ENCODE measurements around the gene CD9.

Gene CD9

GRCh38 chr12:6214633-6215032 lies 14.4 kb downstream of the CD9 start:
- in situ Hi-C loops (cut with HindIII; ENCODE audit: low sequenced_read_pairs), result no loop called here
- TF ChIP-seq CTCF (IDR thresholded peaks at IDR 0.05; ENCODE audit: low read depth, low read length, missing control alignments), result no peak
- no peak overlapping the region for H3K4me3 ChIP-seq (ENCODE audit: low read depth, low read length)
- DNase-seq (ENCODE audit: low read depth), result no peak

- H3K4me3 ChIP-seq (ENCODE audit: low read depth, low read length), result no peak overlapping the region
- DNase-seq (ENCODE audit: low read depth), result no peak
- TF ChIP-seq CTCF (IDR thresholded peaks at IDR 0.05; ENCODE audit: low read depth, low read length, missing control alignments), result no peak
- in situ Hi-C loops (cut with HindIII; ENCODE audit: low sequenced_read_pairs), result no loop called here
Observed at GRCh38 chr12:6215120-6215807, 15.1 kb downstream of the CD9 start.

GRCh38 chr12:6215932-6216494 lies 15.8 kb downstream of the CD9 start:
- no peak for TF ChIP-seq CTCF (IDR thresholded peaks at IDR 0.05; ENCODE audit: low read depth, low read length, missing control alignments)
- DNase-seq (ENCODE audit: low read depth), result peak; percentile 69
- no peak overlapping the region for H3K4me3 ChIP-seq (ENCODE audit: low read depth, low read length)
- in situ Hi-C loops (cut with HindIII; ENCODE audit: low sequenced_read_pairs), result no loop called here

- H3K4me3 ChIP-seq (ENCODE audit: low read depth, low read length), result no peak overlapping the region
- in situ Hi-C loops (cut with HindIII; ENCODE audit: low sequenced_read_pairs), result no loop called here
- no peak for TF ChIP-seq CTCF (IDR thresholded peaks at IDR 0.05; ENCODE audit: low read depth, low read length, missing control alignments)
- no peak for DNase-seq (ENCODE audit: low read depth)
Observed at GRCh38 chr12:6216581-6216980, 16.4 kb downstream of the CD9 start.

GRCh38 chr12:6218347-6218925 lies 18.2 kb downstream of the CD9 start:
- TF ChIP-seq CTCF (IDR thresholded peaks at IDR 0.05; ENCODE audit: low read depth, low read length, missing control alignments), result no peak
- DNase-seq (ENCODE audit: low read depth), result no peak
- no peak overlapping the region for H3K4me3 ChIP-seq (ENCODE audit: low read depth, low read length)
- in situ Hi-C loops (cut with HindIII; ENCODE audit: low sequenced_read_pairs), result no loop called here

- in situ Hi-C loops (cut with HindIII; ENCODE audit: low sequenced_read_pairs), result no loop called here
Observed at GRCh38 chr12:6219980-6220379, 19.8 kb downstream of the CD9 start.

More at GRCh38 chr12:6219980-6220379, 19.8 kb downstream of the CD9 start:
- no peak for TF ChIP-seq CTCF (IDR thresholded peaks at IDR 0.05; ENCODE audit: low read depth, low read length, missing control alignments)
- DNase-seq (ENCODE audit: low read depth), result no peak
- H3K4me3 ChIP-seq (ENCODE audit: low read depth, low read length), result no peak overlapping the region

All from astrocyte of the cerebellum (primary cell).